ENCODE data around the gene SLCO2A1.

- no peak for TF ChIP-seq CTCF (IDR thresholded peaks at IDR 0.05; ENCODE audit: insufficient read depth, low read length, poor library complexity, severe bottlenecking)
- TF ChIP-seq EZH2phosphoT487 (conservative IDR thresholded peaks at IDR 0.05; ENCODE audit: low read length): no peak
Observed at GRCh38 chr3:133944181-133944580, 85.5 kb downstream of the SLCO2A1 start.

Data from SU-DHL-6 (cell line).